ENCODE data around the gene ADGRB2.

Gene ADGRB2

DNA sequence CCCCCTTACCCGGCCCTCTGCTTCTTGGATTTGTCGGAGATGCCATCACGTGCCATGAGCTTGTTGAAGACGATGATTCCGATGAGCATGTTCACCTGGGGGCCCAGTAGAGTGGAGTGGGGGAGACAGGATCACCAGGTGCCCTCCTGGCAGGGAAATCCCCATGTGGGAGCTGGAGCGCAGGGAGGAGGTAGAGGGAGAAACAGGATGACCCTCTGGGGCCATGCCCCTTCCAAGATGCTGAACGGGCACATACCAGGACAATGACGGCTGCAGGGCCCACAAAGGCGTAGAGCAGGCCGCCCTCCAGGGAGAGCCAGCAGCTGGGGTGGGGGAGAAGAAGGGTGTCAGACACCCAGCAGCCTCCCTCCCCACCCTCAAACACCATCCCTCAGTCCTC lies 28.6 kb downstream of the ADGRB2 start:
- TF ChIP-seq, protein P1, sequence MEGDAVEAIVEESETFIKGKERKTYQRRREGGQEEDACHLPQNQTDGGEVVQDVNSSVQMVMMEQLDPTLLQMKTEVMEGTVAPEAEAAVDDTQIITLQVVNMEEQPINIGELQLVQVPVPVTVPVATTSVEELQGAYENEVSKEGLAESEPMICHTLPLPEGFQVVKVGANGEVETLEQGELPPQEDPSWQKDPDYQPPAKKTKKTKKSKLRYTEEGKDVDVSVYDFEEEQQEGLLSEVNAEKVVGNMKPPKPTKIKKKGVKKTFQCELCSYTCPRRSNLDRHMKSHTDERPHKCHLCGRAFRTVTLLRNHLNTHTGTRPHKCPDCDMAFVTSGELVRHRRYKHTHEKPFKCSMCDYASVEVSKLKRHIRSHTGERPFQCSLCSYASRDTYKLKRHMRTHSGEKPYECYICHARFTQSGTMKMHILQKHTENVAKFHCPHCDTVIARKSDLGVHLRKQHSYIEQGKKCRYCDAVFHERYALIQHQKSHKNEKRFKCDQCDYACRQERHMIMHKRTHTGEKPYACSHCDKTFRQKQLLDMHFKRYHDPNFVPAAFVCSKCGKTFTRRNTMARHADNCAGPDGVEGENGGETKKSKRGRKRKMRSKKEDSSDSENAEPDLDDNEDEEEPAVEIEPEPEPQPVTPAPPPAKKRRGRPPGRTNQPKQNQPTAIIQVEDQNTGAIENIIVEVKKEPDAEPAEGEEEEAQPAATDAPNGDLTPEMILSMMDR (IDR thresholded peaks at IDR 0.05), result no peak
- Histone ChIP-seq H3K27ac (no peak overlapping the region), H3K4me3 (no peak overlapping the region)
- DNase-seq (ENCODE audit: low spot score), result no peak

DNA sequence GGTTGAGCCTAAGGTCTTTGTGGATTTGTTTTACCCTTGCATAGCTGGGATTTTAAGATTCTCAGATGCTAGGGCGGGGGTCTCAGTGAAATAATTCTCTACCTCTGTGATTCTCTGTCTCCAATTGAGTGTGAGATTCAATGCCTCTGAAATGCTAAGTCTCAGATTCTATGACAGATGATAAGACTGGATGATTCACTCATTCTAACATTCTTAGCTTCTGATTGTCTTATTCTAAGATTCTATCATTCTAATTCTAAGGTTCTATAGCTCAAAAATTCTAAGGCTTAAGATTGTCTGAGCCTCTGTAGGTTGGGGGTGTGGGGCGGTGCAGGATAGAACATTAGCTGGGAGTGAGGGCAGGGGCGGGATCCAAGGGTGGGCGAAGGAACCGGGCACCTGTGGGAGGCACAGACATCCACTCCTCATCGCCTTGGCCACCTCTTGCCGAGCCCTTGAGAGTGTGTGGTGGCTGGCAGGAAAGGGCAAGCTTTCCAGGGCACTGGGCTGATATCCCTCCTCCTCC lies 29.5 kb downstream of the ADGRB2 start:
- TF ChIP-seq, protein P1 (IDR thresholded peaks at IDR 0.05), result no peak
- Histone ChIP-seq H3K4me3 (no peak overlapping the region), H3K27ac (no peak overlapping the region)
- DNase-seq (ENCODE audit: low spot score), result no peak

DNA sequence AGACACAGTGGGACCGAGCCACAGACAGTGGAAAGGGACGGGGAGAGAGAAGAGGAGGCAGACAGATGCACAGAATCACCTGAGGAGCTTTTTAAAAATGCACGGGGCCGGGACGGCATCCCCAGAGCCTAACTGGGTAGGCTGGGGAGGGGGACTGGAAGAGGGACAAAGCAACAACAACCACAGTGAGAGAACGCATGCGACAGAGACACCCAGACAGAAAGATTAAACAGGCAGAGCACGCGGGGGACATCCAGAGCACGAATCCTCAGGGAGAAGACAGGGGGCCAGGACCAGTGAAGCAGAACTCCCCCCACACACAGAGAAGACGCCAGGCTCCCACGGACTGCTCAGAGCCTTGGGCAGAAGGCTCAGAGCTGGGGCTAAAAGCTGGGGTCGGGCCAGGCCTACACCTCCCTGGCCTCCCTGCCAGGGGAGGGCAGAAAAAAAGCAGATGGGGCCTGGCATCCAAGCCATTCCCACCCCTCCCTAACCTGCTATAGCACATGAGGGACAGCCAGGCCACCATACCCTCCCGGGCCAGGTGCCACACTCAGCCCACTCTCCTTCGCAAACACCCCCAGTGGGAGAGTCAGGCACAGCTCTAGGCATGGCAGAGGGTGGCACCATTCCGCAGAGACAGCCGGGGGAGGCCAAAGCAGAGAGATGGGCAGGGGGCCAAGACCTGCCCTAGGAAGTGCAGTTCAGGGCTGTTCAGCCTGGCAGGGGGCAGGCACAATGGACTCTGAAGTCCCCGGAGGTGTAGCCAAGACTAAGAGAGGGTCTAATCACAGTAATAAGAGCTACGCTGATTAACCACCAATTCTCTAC lies 30.5 kb downstream of the ADGRB2 start:
- no peak for DNase-seq (ENCODE audit: low spot score)
- no peak overlapping the region for H3K27ac ChIP-seq
- no peak overlapping the region for H3K4me3 ChIP-seq
- TF ChIP-seq, protein P1 (IDR thresholded peaks at IDR 0.05), result no peak

DNA sequence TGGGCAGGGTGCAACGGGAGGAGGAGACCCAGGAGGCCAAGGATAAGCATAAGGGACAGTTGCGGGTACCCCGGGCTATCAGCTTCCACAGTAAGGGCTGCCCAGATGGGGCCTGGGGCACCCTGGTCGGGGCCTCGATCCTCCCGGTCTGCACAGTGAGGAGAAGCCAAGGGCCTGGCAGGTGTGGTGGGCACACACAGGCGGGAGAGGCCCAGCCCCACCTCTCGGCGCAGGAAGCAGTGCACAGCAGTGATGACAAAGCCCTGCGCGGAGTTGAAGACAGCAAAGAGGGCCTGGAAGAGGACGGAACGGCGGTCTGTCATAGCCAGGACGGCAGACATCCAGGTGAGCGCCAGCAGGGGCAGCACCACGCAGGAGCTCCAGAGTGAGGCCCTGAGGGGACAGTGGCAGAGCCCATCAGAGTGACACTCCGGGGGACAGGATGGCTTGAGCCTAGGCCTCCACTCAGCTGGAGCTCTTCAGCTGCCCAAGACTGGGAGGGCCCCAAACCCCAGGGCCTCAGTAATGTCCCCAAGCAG lies 31.3 kb downstream of the ADGRB2 start:
- no peak overlapping the region for H3K27ac ChIP-seq
- no peak overlapping the region for H3K4me3 ChIP-seq
- DNase-seq (ENCODE audit: low spot score), result no peak
- TF ChIP-seq, protein P1 (IDR thresholded peaks at IDR 0.05), result no peak

DNA sequence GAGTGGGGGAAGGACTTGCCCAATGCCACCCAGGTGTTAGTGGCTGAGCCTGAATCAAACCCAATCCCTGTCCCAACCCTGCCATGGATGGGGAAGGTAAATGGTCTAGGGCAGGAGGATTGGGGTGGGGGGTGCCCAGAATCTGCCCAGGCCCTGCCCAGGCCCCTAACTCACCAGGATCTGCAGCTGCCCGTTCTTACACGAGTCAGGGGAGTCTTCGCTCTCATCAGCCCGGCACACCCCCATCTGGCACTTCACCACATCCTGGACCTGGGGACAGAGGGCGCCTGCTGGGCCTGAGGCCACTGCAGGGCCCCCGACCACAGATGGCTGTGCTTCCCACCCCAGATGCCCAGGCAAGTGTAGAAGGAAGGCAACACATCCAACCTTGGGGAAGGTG lies 31.8 kb downstream of the ADGRB2 start:
- DNase-seq (ENCODE audit: low spot score), result no peak
- no peak overlapping the region for H3K4me3 ChIP-seq
- TF ChIP-seq, protein P1 (IDR thresholded peaks at IDR 0.05), result no peak
- no peak overlapping the region for H3K27ac ChIP-seq

DNA sequence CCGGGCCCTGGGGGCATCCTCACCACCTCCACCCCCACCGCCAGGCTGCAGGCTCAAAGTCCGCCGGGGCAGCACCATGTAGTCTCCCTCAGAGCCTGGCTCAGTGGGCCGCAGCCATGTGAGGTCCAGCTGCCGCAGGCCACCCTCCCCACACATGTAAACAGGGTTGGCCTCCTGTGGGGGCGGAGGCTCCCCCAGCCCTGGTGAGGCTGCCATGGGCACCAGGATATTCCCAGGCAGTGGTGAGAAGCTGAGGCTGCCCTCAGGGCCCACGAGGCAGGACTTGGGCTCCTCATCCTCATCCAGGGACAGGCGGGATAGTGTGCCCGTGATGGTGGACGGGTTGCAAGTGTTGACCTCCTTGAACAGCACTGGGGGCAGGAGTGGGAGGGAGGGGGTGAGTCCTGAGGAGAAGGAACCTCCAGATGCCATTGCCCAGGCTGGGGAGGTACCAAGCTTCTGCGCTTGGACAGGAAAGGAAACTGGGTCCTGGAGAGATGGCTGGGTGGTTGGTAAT lies 33.0 kb downstream of the ADGRB2 start:
- no peak overlapping the region for H3K27ac ChIP-seq
- H3K4me3 ChIP-seq, result no peak overlapping the region
- TF ChIP-seq, protein P1 (IDR thresholded peaks at IDR 0.05), result no peak
- DNase-seq (ENCODE audit: low spot score), result no peak
